SH-SY5Y (cell line): Measurements from ENCODE around the gene CUL1.

Experiments used
- GATA2 ChIP-seq: IDR thresholded peaks from 2 replicates; pipeline ENCODE4 v1.6.1; 2011; ENCODE audit warnings: mild to moderate bottlenecking, low read depth, low read length
- GATA3 ChIP-seq: IDR thresholded peaks from 2 replicates; pipeline ENCODE4 v1.6.1; 2011; ENCODE audit warnings: low read depth, mild to moderate bottlenecking, low read length, moderate library complexity

- TF ChIP-seq GATA2: no peak
- TF ChIP-seq GATA3: no peak
These were observed 2.0 kb downstream of the CUL1 start for GRCh38 chr7:148700661-148701064.
